ENCODE data around the gene MLLT10.

The MLLT10 gene

DNA sequence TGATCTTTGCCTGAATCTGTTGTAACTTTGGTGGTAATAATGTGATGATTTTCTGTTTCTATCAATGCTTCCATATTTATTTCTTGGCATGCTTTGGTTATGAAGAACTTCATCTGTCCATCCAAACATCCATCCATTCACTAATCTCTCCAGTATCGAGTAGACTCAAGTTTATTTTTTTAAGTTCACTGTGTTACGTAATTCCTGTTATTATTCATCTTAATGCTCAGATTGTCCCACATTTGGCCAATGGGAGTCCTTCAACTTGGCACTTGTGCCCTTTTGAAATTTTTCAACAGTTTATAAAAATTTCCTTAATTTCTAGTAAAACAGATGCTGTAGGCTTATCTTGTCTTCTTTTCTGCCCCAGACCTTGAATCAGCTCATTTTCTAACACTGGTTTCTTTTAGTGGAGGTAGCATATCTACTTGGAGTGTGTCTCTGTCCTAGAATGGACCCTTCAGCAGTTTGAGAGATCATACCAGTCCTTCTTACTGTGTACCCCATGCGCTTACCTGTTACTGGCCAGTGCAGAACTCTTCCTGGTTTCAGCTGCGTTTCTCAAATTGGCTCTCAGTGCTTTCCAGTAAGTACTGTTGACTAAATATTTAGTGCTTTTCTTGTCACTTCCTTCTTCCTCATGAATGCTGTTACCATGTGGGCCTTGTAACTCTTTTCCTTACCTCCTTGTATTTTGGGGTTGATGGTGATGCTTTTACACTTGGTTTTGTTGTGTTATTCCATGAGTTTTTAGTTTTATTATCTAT, 100.8 kb downstream of the MLLT10 start:
- peaks cover 24% of the 10 kb centered on the region for H3K36me3 ChIP-seq (ENCODE audit: insufficient read depth, low read length)
- H2AFZ ChIP-seq (ENCODE audit: low read depth, low read length): no peak overlapping the region

DNA sequence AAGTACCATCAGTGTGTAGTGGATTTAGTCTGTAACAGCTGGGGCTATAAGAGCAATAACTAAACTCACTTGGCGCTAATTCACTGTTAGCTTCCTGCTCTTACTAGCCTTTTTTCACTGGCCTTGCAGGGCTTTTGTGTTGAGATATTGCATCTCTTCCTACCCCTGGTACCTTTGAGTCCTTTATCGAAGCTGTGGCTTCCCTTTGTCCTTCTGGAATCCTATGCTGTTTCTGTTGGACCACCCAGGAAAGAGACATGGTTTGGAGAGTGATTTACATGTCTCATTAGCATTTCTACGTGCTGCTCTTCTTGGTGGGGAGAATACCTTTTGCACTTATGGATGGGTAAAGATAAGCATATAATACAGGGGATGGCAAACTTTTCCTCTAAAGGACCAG, 103.8 kb downstream of the MLLT10 start:
- Histone ChIP-seq H3K36me3 (ENCODE audit: insufficient read depth, low read length) (peaks cover 22% of the 10 kb centered on the region), H3K27me3 (ENCODE audit: insufficient read depth, low read length) (no peaks in the 10 kb centered on the region), H2AFZ (ENCODE audit: low read depth, low read length) (no peak overlapping the region), H3K4me1 (ENCODE audit: insufficient read depth, low read length) (peaks cover 23% of the 10 kb centered on the region), H3K4me3 (ENCODE audit: low read length) (no peak overlapping the region), H3K9me3 (ENCODE audit: low read length) (no peaks in the 10 kb centered on the region)

More for the DNA sequence above, 100.8 kb downstream of the MLLT10 start:
- Histone ChIP-seq H3K4me1 (ENCODE audit: insufficient read depth, low read length) (peaks cover 22% of the 10 kb centered on the region), H3K27me3 (ENCODE audit: insufficient read depth, low read length) (no peaks in the 10 kb centered on the region), H3K9me3 (ENCODE audit: low read length) (no peaks in the 10 kb centered on the region), H3K4me3 (ENCODE audit: low read length) (no peak overlapping the region)

DNA sequence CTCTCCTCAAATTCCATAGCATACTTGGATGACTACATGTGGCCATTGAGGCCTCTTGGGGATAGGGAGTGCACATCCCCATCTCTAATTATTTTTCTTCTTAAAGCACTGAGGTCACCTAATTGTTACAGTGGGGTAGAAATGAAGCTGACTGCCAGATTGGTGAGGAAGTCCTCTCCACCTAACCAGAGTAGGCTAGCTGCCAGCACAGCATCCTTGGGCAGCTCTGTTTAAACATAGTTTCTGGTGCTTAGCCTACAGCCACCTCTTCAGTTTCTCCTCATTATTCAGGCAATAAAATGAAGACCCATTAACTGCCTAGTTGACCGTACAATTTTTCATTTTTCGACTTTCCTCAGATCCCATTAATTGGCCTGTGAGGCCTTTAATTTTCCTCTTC, 104.6 kb downstream of the MLLT10 start:
- Histone ChIP-seq H3K4me1 (ENCODE audit: insufficient read depth, low read length) (peaks cover 23% of the 10 kb centered on the region), H3K9me3 (ENCODE audit: low read length) (no peaks in the 10 kb centered on the region), H2AFZ (ENCODE audit: low read depth, low read length) (no peak overlapping the region), H3K4me3 (ENCODE audit: low read length) (no peak overlapping the region), H3K36me3 (ENCODE audit: insufficient read depth, low read length) (peaks cover 19% of the 10 kb centered on the region), H3K27me3 (ENCODE audit: insufficient read depth, low read length) (no peaks in the 10 kb centered on the region)

DNA sequence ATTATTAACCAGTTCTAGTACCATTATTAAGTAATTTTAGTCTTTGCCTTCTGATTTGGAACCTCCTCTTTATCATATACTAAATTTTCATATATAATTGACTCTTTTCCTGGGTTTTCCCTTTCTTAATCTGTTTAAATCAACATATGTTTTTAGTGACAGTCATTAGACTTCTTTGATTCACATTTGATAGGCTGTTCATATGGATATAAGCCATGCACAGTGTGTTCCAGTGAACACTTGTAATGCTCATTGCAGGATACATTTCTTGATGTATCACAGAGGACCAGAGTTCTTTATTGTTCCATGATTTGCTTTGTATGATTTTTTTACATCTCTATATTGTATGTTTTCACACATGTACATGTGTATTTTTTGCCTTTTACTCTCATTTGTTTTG, 114.0 kb downstream of the MLLT10 start:
- Histone ChIP-seq H3K27me3 (ENCODE audit: insufficient read depth, low read length) (no peaks in the 10 kb centered on the region), H3K9me3 (ENCODE audit: low read length) (no peaks in the 10 kb centered on the region), H3K4me3 (ENCODE audit: low read length) (no peak overlapping the region), H2AFZ (ENCODE audit: low read depth, low read length) (no peak overlapping the region), H3K36me3 (ENCODE audit: insufficient read depth, low read length) (peaks cover 13% of the 10 kb centered on the region), H3K4me1 (ENCODE audit: insufficient read depth, low read length) (no peaks in the 10 kb centered on the region)

- Histone ChIP-seq H3K9me3 (ENCODE audit: low read length) (no peaks in the 10 kb centered on the region), H3K27me3 (ENCODE audit: insufficient read depth, low read length) (no peaks in the 10 kb centered on the region), H3K4me1 (ENCODE audit: insufficient read depth, low read length) (no peaks in the 10 kb centered on the region), H3K4me3 (ENCODE audit: low read length) (no peak overlapping the region), H2AFZ (ENCODE audit: low read depth, low read length) (no peak overlapping the region), H3K36me3 (ENCODE audit: insufficient read depth, low read length) (peaks cover 21% of the 10 kb centered on the region)
Measured at GRCh38 chr10:21649454-21649872, 115.4 kb downstream of the MLLT10 start.

GRCh38 chr10:21650353-21650752, 116.3 kb downstream of the MLLT10 start:
- no peaks in the 10 kb centered on the region for H3K27me3 ChIP-seq (ENCODE audit: insufficient read depth, low read length)
- peaks cover 23% of the 10 kb centered on the region for H3K36me3 ChIP-seq (ENCODE audit: insufficient read depth, low read length)
- H2AFZ ChIP-seq (ENCODE audit: low read depth, low read length): no peak overlapping the region
- no peaks in the 10 kb centered on the region for H3K4me1 ChIP-seq (ENCODE audit: insufficient read depth, low read length)
- H3K9me3 ChIP-seq (ENCODE audit: low read length): no peaks in the 10 kb centered on the region
- no peak overlapping the region for H3K4me3 ChIP-seq (ENCODE audit: low read length)

GRCh38 chr10:21655236-21655635, 121.2 kb downstream of the MLLT10 start:
- Histone ChIP-seq H3K4me1 (ENCODE audit: insufficient read depth, low read length) (no peaks in the 10 kb centered on the region), H2AFZ (ENCODE audit: low read depth, low read length) (no peak overlapping the region), H3K9me3 (ENCODE audit: low read length) (peaks cover 4% of the 10 kb centered on the region), H3K36me3 (ENCODE audit: insufficient read depth, low read length) (peaks cover 33% of the 10 kb centered on the region), H3K27me3 (ENCODE audit: insufficient read depth, low read length) (no peaks in the 10 kb centered on the region), H3K4me3 (ENCODE audit: low read length) (no peak overlapping the region)

DNA sequence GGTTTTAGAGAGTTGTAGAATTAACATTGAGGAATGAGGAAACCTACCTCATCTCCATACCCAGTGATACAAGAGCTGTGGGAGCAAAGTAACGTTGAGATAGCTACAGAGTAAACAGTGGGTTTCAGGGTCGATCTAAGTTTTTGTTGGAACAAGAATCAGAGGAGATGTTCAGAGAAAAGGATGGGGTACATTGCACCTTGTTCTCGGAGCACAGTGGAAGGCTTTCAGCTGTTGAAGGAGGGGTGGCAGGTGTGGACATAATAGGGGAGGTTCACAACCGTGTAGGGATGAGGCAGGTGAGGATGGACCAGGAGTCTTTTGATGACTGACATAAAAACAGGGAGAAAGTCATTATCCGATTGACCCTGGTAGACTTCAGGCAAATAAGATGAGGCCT, 121.7 kb downstream of the MLLT10 start:
- H3K36me3 ChIP-seq (ENCODE audit: insufficient read depth, low read length): peaks cover 33% of the 10 kb centered on the region
- peaks cover 4% of the 10 kb centered on the region for H3K9me3 ChIP-seq (ENCODE audit: low read length)
- no peaks in the 10 kb centered on the region for H3K4me1 ChIP-seq (ENCODE audit: insufficient read depth, low read length)
- H2AFZ ChIP-seq (ENCODE audit: low read depth, low read length): no peak overlapping the region
- H3K27me3 ChIP-seq (ENCODE audit: insufficient read depth, low read length): no peaks in the 10 kb centered on the region
- no peak overlapping the region for H3K4me3 ChIP-seq (ENCODE audit: low read length)

GRCh38 chr10:21661087-21661486, 127.1 kb downstream of the MLLT10 start:
- Histone ChIP-seq H3K4me1 (ENCODE audit: insufficient read depth, low read length) (no peaks in the 10 kb centered on the region), H3K4me3 (ENCODE audit: low read length) (no peak overlapping the region), H3K27me3 (ENCODE audit: insufficient read depth, low read length) (no peaks in the 10 kb centered on the region), H3K36me3 (ENCODE audit: insufficient read depth, low read length) (peaks cover 5% of the 10 kb centered on the region), H2AFZ (ENCODE audit: low read depth, low read length) (no peak overlapping the region), H3K9me3 (ENCODE audit: low read length) (no peaks in the 10 kb centered on the region)

DNA sequence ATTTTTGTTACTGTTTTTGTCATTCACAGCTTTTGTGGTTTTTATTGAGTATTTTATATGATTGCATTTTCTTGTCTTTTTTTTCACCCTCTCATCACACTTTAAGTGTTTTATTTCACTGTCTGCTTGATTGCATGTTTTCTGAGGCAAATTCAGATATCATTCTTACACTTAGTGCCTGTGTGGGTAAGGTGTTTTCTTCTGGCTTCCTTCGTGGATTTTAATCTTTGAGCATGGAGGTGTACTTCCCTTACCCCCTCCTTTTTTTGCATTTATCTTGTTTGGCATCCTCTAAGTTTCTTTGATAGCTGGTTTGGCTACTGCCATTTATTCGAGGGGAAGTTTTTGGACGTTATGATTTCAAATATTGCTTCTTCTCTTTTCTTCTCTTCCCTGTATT, 127.9 kb downstream of the MLLT10 start:
- Histone ChIP-seq H3K4me3 (ENCODE audit: low read length) (no peak overlapping the region), H3K27me3 (ENCODE audit: insufficient read depth, low read length) (no peaks in the 10 kb centered on the region), H3K36me3 (ENCODE audit: insufficient read depth, low read length) (peaks cover 2% of the 10 kb centered on the region), H2AFZ (ENCODE audit: low read depth, low read length) (no peak overlapping the region), H3K4me1 (ENCODE audit: insufficient read depth, low read length) (no peaks in the 10 kb centered on the region), H3K9me3 (ENCODE audit: low read length) (no peaks in the 10 kb centered on the region)

DNA sequence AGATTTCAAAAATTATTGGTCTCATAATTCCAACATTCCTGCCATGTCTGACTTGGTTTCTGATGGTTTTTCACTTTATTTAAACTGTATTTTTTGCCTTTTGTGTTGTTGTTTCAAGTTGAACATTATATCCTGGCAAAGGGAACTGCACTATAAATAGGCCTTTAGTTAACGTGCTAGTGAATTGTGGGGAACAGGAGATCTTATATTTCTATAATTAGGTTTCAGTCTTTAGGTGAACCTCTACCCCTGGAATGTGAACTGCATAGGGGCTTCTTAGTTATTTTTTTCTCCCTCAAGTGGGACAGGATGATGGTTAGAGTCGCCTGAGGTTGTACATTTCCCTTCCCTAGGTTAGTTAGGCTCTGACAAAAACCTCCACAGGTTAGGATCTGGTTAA, 128.6 kb downstream of the MLLT10 start:
- no peaks in the 10 kb centered on the region for H3K27me3 ChIP-seq (ENCODE audit: insufficient read depth, low read length)
- no peaks in the 10 kb centered on the region for H3K9me3 ChIP-seq (ENCODE audit: low read length)
- no peaks in the 10 kb centered on the region for H3K4me1 ChIP-seq (ENCODE audit: insufficient read depth, low read length)
- H2AFZ ChIP-seq (ENCODE audit: low read depth, low read length): no peak overlapping the region
- peaks cover 2% of the 10 kb centered on the region for H3K36me3 ChIP-seq (ENCODE audit: insufficient read depth, low read length)
- no peak overlapping the region for H3K4me3 ChIP-seq (ENCODE audit: low read length)

GRCh38 chr10:21668831-21669230, 134.8 kb downstream of the MLLT10 start:
- H3K36me3 ChIP-seq (ENCODE audit: insufficient read depth, low read length): peaks cover 18% of the 10 kb centered on the region
- no peaks in the 10 kb centered on the region for H3K27me3 ChIP-seq (ENCODE audit: insufficient read depth, low read length)
- H3K4me1 ChIP-seq (ENCODE audit: insufficient read depth, low read length): peaks cover 2% of the 10 kb centered on the region
- no peak overlapping the region for H3K4me3 ChIP-seq (ENCODE audit: low read length)
- H3K9me3 ChIP-seq (ENCODE audit: low read length): no peaks in the 10 kb centered on the region
- no peak overlapping the region for H2AFZ ChIP-seq (ENCODE audit: low read depth, low read length)

DNA sequence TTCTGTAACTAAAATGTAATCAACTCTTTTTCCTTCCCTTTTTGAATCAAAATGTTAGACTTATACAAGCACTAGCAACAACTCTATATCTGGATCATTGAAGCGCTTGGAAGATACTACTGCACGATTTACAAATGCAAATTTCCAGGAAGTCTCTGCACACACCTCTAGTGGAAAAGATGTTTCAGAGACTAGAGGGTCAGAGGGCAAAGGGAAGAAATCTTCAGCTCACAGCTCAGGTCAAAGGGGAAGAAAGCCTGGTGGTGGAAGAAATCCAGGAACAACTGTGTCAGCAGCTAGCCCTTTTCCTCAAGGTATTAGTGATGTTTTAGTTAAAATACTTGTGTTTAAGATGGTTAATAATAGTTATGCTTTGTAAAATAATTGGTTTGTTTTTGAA, 136.4 kb downstream of the MLLT10 start:
- H3K27me3 ChIP-seq (ENCODE audit: insufficient read depth, low read length): no peaks in the 10 kb centered on the region
- H2AFZ ChIP-seq (ENCODE audit: low read depth, low read length): no peak overlapping the region
- H3K36me3 ChIP-seq (ENCODE audit: insufficient read depth, low read length): peaks cover 27% of the 10 kb centered on the region
- H3K4me1 ChIP-seq (ENCODE audit: insufficient read depth, low read length): peaks cover 2% of the 10 kb centered on the region
- no peaks in the 10 kb centered on the region for H3K9me3 ChIP-seq (ENCODE audit: low read length)
- no peak overlapping the region for H3K4me3 ChIP-seq (ENCODE audit: low read length)

DNA sequence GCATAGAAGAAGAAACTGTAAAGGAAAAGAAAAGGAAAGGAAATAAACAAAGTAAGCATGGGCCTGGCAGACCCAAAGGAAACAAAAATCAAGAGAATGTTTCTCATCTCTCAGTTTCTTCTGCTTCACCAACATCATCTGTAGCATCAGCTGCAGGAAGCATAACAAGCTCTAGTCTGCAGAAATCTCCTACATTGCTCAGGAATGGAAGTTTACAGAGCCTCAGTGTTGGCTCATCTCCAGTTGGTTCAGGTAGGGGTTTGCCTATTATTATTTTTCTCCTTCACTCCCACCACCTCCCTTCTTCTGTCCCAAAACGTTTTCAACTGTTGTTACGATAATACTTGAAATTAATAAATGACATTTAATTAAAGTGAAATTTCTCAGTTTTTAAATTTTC, 139.6 kb downstream of the MLLT10 start:
- Histone ChIP-seq H2AFZ (ENCODE audit: low read depth, low read length) (no peak overlapping the region), H3K27me3 (ENCODE audit: insufficient read depth, low read length) (no peaks in the 10 kb centered on the region), H3K36me3 (ENCODE audit: insufficient read depth, low read length) (peaks cover 31% of the 10 kb centered on the region), H3K4me3 (ENCODE audit: low read length) (no peak overlapping the region), H3K9me3 (ENCODE audit: low read length) (no peaks in the 10 kb centered on the region), H3K4me1 (ENCODE audit: insufficient read depth, low read length) (peaks cover 2% of the 10 kb centered on the region)

Data from neuron (in vitro differentiated cells).